K562 (cell line): ENCODE results near the gene DNAJC30. TPM values are rescaled to one million over a fixed set of nuclear protein-coding genes. Genes with fewer than 3 reads are reported as not detected.

Experiments
- ARNT ChIP-seq, 2 experiments: fragments of 450-650 bp; IDR thresholded peaks; 2 replicates each; pipeline ENCODE4 v1.6.1; 2016; ENCODE audit warnings: mild to moderate bottlenecking in 1 of 2
- BCOR ChIP-seq: fragments of 450-650 bp; IDR thresholded peaks from 2 replicates; pipeline ENCODE4 v1.6.1; 2016
- CCNT2 ChIP-seq: IDR thresholded peaks from 2 replicates; pipeline ENCODE4 v1.6.1; 2011; ENCODE audit warnings: borderline replicate concordance, low read depth, mild to moderate bottlenecking, moderate library complexity, mixed read lengths, low read length; ENCODE audit not compliant: insufficient read length; ENCODE audit errors: extremely low read depth
- CTCFL ChIP-seq: IDR thresholded peaks from 2 replicates; pipeline ENCODE4 v1.6.1; 2011; ENCODE audit warnings: borderline replicate concordance, low read depth, mild to moderate bottlenecking, moderate library complexity, low read length; ENCODE audit not compliant: insufficient read depth, poor library complexity, severe bottlenecking
- E2F1 ChIP-seq: sonication (generic); formaldehyde crosslinking; IDR thresholded peaks from 2 replicates; pipeline ENCODE4 v1.8.1; 2023; ENCODE audit warnings: mild to moderate bottlenecking, missing genetic modification reagents, moderate library complexity
- GTF2A2 ChIP-seq: IDR thresholded peaks from 2 replicates; pipeline ENCODE4 v1.6.1; 2016; ENCODE audit warnings: mild to moderate bottlenecking, missing genetic modification characterization, missing compliant biosample characterization
- KLF13 ChIP-seq: fragments of 450-650 bp; IDR thresholded peaks from 2 replicates; pipeline ENCODE4 v1.6.1; 2016; ENCODE audit warnings: missing genetic modification characterization, low read depth, mild to moderate bottlenecking, missing compliant biosample characterization, moderate library complexity, borderline replicate concordance
- NCOA4 ChIP-seq: fragments of 450-650 bp; IDR thresholded peaks from 2 replicates; pipeline ENCODE4 v1.6.1; 2018; ENCODE audit warnings: mild to moderate bottlenecking; ENCODE audit not compliant: partially characterized antibody
- NCOR1 ChIP-seq: fragments of 450-650 bp; IDR thresholded peaks from 2 replicates; pipeline ENCODE4 v1.6.1; 2016; ENCODE audit warnings: mild to moderate bottlenecking, moderate library complexity
- RBM25 ChIP-seq: fragments of 200-400 bp; formaldehyde crosslinking; IDR thresholded peaks from 2 replicates; pipeline ENCODE4 v1.6.1; 2018; ENCODE audit warnings: low read length, low read depth, moderate library complexity; ENCODE audit not compliant: severe bottlenecking
- RERE ChIP-seq: sonication (generic); formaldehyde crosslinking; IDR thresholded peaks from 2 replicates; pipeline ENCODE4 v1.8.0; 2023; ENCODE audit warnings: missing genetic modification reagents, mild to moderate bottlenecking, borderline replicate concordance
- SMARCE1 ChIP-seq: fragments of 450-650 bp; IDR thresholded peaks from 2 replicates; pipeline ENCODE4 v1.7.1; 2016; ENCODE audit warnings: mild to moderate bottlenecking
- SRF ChIP-seq, 2 experiments: fragments of 250-450, 450-650 bp in 1 of 2; sonication (Bioruptor Pico) in 1 of 2; sonication (generic) in 1 of 2; formaldehyde crosslinking; IDR thresholded peaks; 2 replicates each; pipeline versions ENCODE4 v1.5.0 to v1.5.1; 2020 to 2022; ENCODE audit warnings: mild to moderate bottlenecking in 1 of 2, missing genetic modification reagents in 1 of 2
- XRCC5 ChIP-seq: fragments of 200-400 bp; formaldehyde crosslinking; IDR thresholded peaks from 2 replicates; pipeline ENCODE4 v1.6.1; 2017; ENCODE audit warnings: low read depth, mild to moderate bottlenecking, low read length
- polyA plus RNA-seq, 8 experiments: library from polyadenylated mRNA; depleted of rRNA in 4 of 8; stranded (reverse) in 5 of 8; unstranded in 3 of 8; fragments of >200 nt; fragmentation: Nextera tagmentation in 2 of 8; fragmentation: Illumina TruSeq in 1 of 8; extraction: Ambion mirVana in 2 of 8; extraction: Trizol in 1 of 8; gene quantifications; 2 replicates each; pipeline versions ENCODE4 v1.2.1 to v1.2.3, GENCODE V29; 2011 to 2014; ENCODE audit warnings: inconsistent platforms in 1 of 8, missing spikeins in 1 of 8
- total RNA-seq, 7 experiments: library from RNA; depleted of rRNA in 6 of 7; stranded (reverse); fragments of >200 nt in 6 of 7; fragmentation: Illumina TruSeq in 2 of 7; extraction: Trizol in 2 of 7; gene quantifications; 2 replicates each; pipeline versions ENCODE4 v1.2.1 to v1.2.3, GENCODE V29; 2011 to 2021; ENCODE audit warnings: low replicate concordance in 1 of 7
- TF ChIP-seq, protein P1 (sequence below): sonication (generic); IDR thresholded peaks from 2 replicates; pipeline ENCODE4 v1.6.1; 2016

DNAJC30 gene
- total and polyA plus RNA-seq, 9 of the 15 experiments (the other 6 are each of a cell fraction or from before 2014, with no cell fraction given): 1.1 to 11.3 (median 4.6) TPM

- TF ChIP-seq RERE (CRISPR knock-in tag): 0 out of 2 replicates have a peak, but pooled peaks have one; percentile 50
- TF ChIP-seq ARNT (IDR thresholded peaks at IDR 0.05): peak in 1 of 2 experiments; percentile 77; a peak in 2 of 4 replicates
- TF ChIP-seq SMARCE1: 0 out of 2 replicates have a peak, but pooled peaks have one; percentile 33
- peak; percentile 90 for TF ChIP-seq KLF13 (tag)
- TF ChIP-seq, protein P1, sequence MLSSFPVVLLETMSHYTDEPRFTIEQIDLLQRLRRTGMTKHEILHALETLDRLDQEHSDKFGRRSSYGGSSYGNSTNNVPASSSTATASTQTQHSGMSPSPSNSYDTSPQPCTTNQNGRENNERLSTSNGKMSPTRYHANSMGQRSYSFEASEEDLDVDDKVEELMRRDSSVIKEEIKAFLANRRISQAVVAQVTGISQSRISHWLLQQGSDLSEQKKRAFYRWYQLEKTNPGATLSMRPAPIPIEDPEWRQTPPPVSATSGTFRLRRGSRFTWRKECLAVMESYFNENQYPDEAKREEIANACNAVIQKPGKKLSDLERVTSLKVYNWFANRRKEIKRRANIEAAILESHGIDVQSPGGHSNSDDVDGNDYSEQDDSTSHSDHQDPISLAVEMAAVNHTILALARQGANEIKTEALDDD: no peak
- TF ChIP-seq SRF (CRISPR knock-in tag; IDR thresholded peaks at IDR 0.05): peak in 1 of 2 experiments; percentile 81; a peak in 1 of 4 replicates
- TF ChIP-seq NCOR1: peak; percentile 16; the same call in 1 of the 2 replicates
- peak; percentile 90 for TF ChIP-seq NCOA4
- peak; percentile 96 for TF ChIP-seq CCNT2
- TF ChIP-seq E2F1 (CRISPR knock-in tag): 0 out of 2 replicates have a peak, but pooled peaks have one; percentile 47
- peak; percentile 100 for TF ChIP-seq BCOR
- TF ChIP-seq RBM25: peak; percentile 98
- peak; percentile 99 for TF ChIP-seq CTCFL
- TF ChIP-seq GTF2A2 (tag): 0 out of 2 replicates have a peak, but pooled peaks have one; percentile 49
- TF ChIP-seq XRCC5: peak; percentile 88
These were observed 15.7 kb downstream of the DNAJC30 start, which contains the start of gene VPS37D (continued) for GRCh38 chr7:73667344-73668102.
